K562 (cell line): ENCODE results near the gene UBXN6. TPM values are rescaled to one million over a fixed set of nuclear protein-coding genes. Genes with fewer than 3 reads are reported as not detected.
A peak's percentile ranks its signal among the peaks of the same experiment; 100 is the strongest.

Experiments
- ATF6 ChIP-seq: sonication (generic); formaldehyde crosslinking; IDR thresholded peaks from 2 replicates; pipeline ENCODE4 v1.4.0; 2020; ENCODE audit warnings: mild to moderate bottlenecking, missing genetic modification reagents
- HOXB6 ChIP-seq: fragments of 250-450 bp; sonication (Bioruptor Pico); IDR thresholded peaks from 2 replicates; pipeline ENCODE4 v1.5.1; 2022; ENCODE audit warnings: mild to moderate bottlenecking, borderline replicate concordance
- IFI16 ChIP-seq: fragments of 250-450 bp; sonication (Bioruptor Pico); IDR thresholded peaks from 2 replicates; pipeline ENCODE4 v2.1.2; 2022; ENCODE audit warnings: mild to moderate bottlenecking, inconsistent platforms
- IRF2 ChIP-seq: sonication (generic); formaldehyde crosslinking; IDR thresholded peaks from 2 replicates; pipeline ENCODE4 v1.8.1; 2022; ENCODE audit warnings: mild to moderate bottlenecking, missing genetic modification reagents
- MAFG ChIP-seq: fragments of 450-650 bp; conservative IDR thresholded peaks from 2 replicates; pipeline ENCODE4 v1.6.1; 2016; ENCODE audit warnings: missing genetic modification characterization, missing compliant biosample characterization
- PHTF2 ChIP-seq: fragments of 250-450 bp; sonication (Bioruptor Pico); IDR thresholded peaks from 2 replicates; pipeline ENCODE4 v1.5.0; 2021; ENCODE audit warnings: mild to moderate bottlenecking
- PTBP1 ChIP-seq: fragments of 200-400 bp; formaldehyde crosslinking; IDR thresholded peaks from 2 replicates; pipeline ENCODE4 v1.6.1; 2017; ENCODE audit warnings: low read depth, low read length
- RAD51 ChIP-seq: fragments of 450-650 bp; IDR thresholded peaks from 2 replicates; pipeline ENCODE4 v1.7.1; 2016; ENCODE audit warnings: low read depth, mild to moderate bottlenecking, borderline replicate concordance
- RBM39 ChIP-seq: fragments of 200-400 bp; formaldehyde crosslinking; optimal IDR thresholded peaks from 2 replicates; pipeline ENCODE3; 2018; ENCODE audit warnings: low read depth, low read length
- RHOXF2B ChIP-seq: fragments of 250-450 bp; sonication (Bioruptor Pico); conservative IDR thresholded peaks from 2 replicates; pipeline ENCODE4 v1.5.1; 2021
- RUNX1 ChIP-seq: sonication (generic); IDR thresholded peaks from 2 replicates; pipeline ENCODE4 v1.6.1; 2016; ENCODE audit warnings: antibody characterized with exemption, low read depth
- SLC30A9 ChIP-seq: fragments of 250-450 bp; sonication (Bioruptor Pico); IDR thresholded peaks from 2 replicates; pipeline ENCODE4 v1.8.0; 2022; ENCODE audit warnings: mild to moderate bottlenecking, moderate library complexity
- XRCC5 ChIP-seq: fragments of 200-400 bp; formaldehyde crosslinking; IDR thresholded peaks from 2 replicates; pipeline ENCODE4 v1.6.1; 2017; ENCODE audit warnings: low read depth, mild to moderate bottlenecking, low read length
- ZNF282 ChIP-seq: sonication (generic); formaldehyde crosslinking; IDR thresholded peaks from 2 replicates; pipeline ENCODE4 v1.8.1; 2023; ENCODE audit warnings: missing genetic modification reagents
- polyA plus RNA-seq, 8 experiments: library from polyadenylated mRNA; depleted of rRNA in 4 of 8; stranded (reverse) in 5 of 8; unstranded in 3 of 8; fragments of >200 nt; fragmentation: Nextera tagmentation in 2 of 8; fragmentation: Illumina TruSeq in 1 of 8; extraction: Ambion mirVana in 2 of 8; extraction: Trizol in 1 of 8; gene quantifications; 2 replicates each; pipeline versions ENCODE4 v1.2.1 to v1.2.3, GENCODE V29; 2011 to 2014; ENCODE audit warnings: inconsistent platforms in 1 of 8, missing spikeins in 1 of 8
- total RNA-seq, 7 experiments: library from RNA; depleted of rRNA in 6 of 7; stranded (reverse); fragments of >200 nt in 6 of 7; fragmentation: Illumina TruSeq in 2 of 7; extraction: Trizol in 2 of 7; gene quantifications; 2 replicates each; pipeline versions ENCODE4 v1.2.1 to v1.2.3, GENCODE V29; 2011 to 2021; ENCODE audit warnings: low replicate concordance in 1 of 7
- TF ChIP-seq, protein P1 (sequence below): fragments of 450-650 bp; IDR thresholded peaks from 2 replicates; pipeline ENCODE4 v1.7.1; 2018; ENCODE audit warnings: mild to moderate bottlenecking, low read depth; ENCODE audit not compliant: partially characterized antibody
- TF ChIP-seq, protein P2 (sequence below): sonication (generic); formaldehyde crosslinking; IDR thresholded peaks from 2 replicates; pipeline ENCODE4 v1.9.0; 2022; ENCODE audit warnings: mild to moderate bottlenecking, missing genetic modification reagents
- TF ChIP-seq, protein P3 (sequence below): fragments of 250-450 bp; sonication (Bioruptor Pico); IDR thresholded peaks from 2 replicates; pipeline ENCODE4 v1.4.0; 2020; ENCODE audit warnings: mild to moderate bottlenecking, moderate library complexity

Gene UBXN6
- total and polyA plus RNA-seq, 9 of the 15 experiments (the other 6 are each of a cell fraction or from before 2014, with no cell fraction given): 0.48 to 90.2 (median 29.5) TPM

GRCh38 chr19:4402171-4403004 lies 55.2 kb downstream of the UBXN6 start, which contains the start of gene CHAF1A (continued):
- no peak for TF ChIP-seq ATF6 (CRISPR knock-in tag)
- TF ChIP-seq PHTF2 (CRISPR knock-in tag): no peak
- TF ChIP-seq RAD51: peak; percentile 99
- TF ChIP-seq IFI16 (CRISPR knock-in tag): no peak
- 0 out of 2 replicates have a peak, but pooled peaks have one; percentile 23 for TF ChIP-seq XRCC5
- no peak for TF ChIP-seq PTBP1
- TF ChIP-seq HOXB6 (CRISPR knock-in tag): no peak
- TF ChIP-seq, protein P1, sequence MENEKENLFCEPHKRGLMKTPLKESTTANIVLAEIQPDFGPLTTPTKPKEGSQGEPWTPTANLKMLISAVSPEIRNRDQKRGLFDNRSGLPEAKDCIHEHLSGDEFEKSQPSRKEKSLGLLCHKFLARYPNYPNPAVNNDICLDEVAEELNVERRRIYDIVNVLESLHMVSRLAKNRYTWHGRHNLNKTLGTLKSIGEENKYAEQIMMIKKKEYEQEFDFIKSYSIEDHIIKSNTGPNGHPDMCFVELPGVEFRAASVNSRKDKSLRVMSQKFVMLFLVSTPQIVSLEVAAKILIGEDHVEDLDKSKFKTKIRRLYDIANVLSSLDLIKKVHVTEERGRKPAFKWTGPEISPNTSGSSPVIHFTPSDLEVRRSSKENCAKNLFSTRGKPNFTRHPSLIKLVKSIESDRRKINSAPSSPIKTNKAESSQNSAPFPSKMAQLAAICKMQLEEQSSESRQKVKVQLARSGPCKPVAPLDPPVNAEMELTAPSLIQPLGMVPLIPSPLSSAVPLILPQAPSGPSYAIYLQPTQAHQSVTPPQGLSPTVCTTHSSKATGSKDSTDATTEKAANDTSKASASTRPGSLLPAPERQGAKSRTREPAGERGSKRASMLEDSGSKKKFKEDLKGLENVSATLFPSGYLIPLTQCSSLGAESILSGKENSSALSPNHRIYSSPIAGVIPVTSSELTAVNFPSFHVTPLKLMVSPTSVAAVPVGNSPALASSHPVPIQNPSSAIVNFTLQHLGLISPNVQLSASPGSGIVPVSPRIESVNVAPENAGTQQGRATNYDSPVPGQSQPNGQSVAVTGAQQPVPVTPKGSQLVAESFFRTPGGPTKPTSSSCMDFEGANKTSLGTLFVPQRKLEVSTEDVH: peak; percentile 98
- 0 out of 2 replicates have a peak, but pooled peaks have one; percentile 8 for TF ChIP-seq RHOXF2B (CRISPR knock-in tag)
- TF ChIP-seq RBM39: no peak
- TF ChIP-seq, protein P2, sequence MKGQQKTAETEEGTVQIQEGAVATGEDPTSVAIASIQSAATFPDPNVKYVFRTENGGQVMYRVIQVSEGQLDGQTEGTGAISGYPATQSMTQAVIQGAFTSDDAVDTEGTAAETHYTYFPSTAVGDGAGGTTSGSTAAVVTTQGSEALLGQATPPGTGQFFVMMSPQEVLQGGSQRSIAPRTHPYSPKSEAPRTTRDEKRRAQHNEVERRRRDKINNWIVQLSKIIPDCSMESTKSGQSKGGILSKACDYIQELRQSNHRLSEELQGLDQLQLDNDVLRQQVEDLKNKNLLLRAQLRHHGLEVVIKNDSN (CRISPR knock-in tag): peak; percentile 97
- TF ChIP-seq, protein P3, sequence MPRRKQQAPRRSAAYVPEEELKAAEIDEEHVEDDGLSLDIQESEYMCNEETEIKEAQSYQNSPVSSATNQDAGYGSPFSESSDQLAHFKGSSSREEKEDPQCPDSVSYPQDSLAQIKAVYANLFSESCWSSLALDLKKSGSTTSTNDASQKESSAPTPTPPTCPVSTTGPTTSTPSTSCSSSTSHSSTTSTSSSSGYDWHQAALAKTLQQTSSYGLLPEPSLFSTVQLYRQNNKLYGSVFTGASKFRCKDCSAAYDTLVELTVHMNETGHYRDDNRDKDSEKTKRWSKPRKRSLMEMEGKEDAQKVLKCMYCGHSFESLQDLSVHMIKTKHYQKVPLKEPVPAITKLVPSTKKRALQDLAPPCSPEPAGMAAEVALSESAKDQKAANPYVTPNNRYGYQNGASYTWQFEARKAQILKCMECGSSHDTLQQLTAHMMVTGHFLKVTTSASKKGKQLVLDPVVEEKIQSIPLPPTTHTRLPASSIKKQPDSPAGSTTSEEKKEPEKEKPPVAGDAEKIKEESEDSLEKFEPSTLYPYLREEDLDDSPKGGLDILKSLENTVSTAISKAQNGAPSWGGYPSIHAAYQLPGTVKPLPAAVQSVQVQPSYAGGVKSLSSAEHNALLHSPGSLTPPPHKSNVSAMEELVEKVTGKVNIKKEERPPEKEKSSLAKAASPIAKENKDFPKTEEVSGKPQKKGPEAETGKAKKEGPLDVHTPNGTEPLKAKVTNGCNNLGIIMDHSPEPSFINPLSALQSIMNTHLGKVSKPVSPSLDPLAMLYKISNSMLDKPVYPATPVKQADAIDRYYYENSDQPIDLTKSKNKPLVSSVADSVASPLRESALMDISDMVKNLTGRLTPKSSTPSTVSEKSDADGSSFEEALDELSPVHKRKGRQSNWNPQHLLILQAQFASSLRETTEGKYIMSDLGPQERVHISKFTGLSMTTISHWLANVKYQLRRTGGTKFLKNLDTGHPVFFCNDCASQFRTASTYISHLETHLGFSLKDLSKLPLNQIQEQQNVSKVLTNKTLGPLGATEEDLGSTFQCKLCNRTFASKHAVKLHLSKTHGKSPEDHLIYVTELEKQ (CRISPR knock-in tag): no peak
- no peak for TF ChIP-seq MAFG (tag)
- TF ChIP-seq ZNF282 (CRISPR knock-in tag): 0 out of 2 replicates have a peak, but pooled peaks have one; percentile 59
- TF ChIP-seq RUNX1: no peak
- TF ChIP-seq IRF2 (CRISPR knock-in tag): no peak
- TF ChIP-seq SLC30A9: no peak
